Activated T-helper 2 cell treated with anti-CD3 and anti-CD28 coated beads, Interferon-gamma antibody, Interleukin-2, Interleukin-4, amounts not matched to agents 10 μg/mL and 5 μg/mL and 100 μg/mL, durations not matched to agents 14 hours and 24 hours and 36 hours (primary cell): ENCODE measurements around the gene SETBP1. TPM values are rescaled to one million over a fixed set of nuclear protein-coding genes. Genes with fewer than 3 reads are reported as not detected.
A peak's percentile ranks its signal among the peaks of the same experiment; 100 is the strongest.

Source experiments
- DNase-seq: peaks from one replicate; pipeline ENCODE4 v3.0.0; 2021; ENCODE audit warnings: low spot score
- H3K27ac Mint-ChIP-seq: one replicate; pipeline ENCODE4 v1.8.0; 2021; ENCODE audit warnings: mixed read lengths
- H3K27me3 Mint-ChIP-seq: one replicate; pipeline ENCODE4 v1.8.0; 2021; ENCODE audit warnings: low read depth, mixed read lengths
- H3K36me3 Mint-ChIP-seq: one replicate; pipeline ENCODE4 v1.8.0; 2021; ENCODE audit warnings: low read depth, mixed read lengths
- H3K4me1 Mint-ChIP-seq: one replicate; pipeline ENCODE4 v1.8.0; 2021; ENCODE audit warnings: low read depth, mixed read lengths
- H3K4me3 Mint-ChIP-seq: one replicate; pipeline ENCODE4 v1.8.0; 2021; ENCODE audit warnings: low read depth, mild to moderate bottlenecking, moderate library complexity, mixed read lengths
- H3K9me3 Mint-ChIP-seq: one replicate; pipeline ENCODE4 v1.8.0; 2021; ENCODE audit warnings: mixed read lengths
- intact Hi-C: fragments of 100-400 bp; cut with micrococcal nuclease; formaldehyde crosslinking; loops from one replicate; pipeline ENCODE4 v1.15.1; 2023
- total RNA-seq: library from RNA; stranded (reverse); gene quantifications from 2 replicates; pipeline ENCODE4 v1.2.3, GENCODE V29; 2022

The SETBP1 gene
- total RNA-seq, 1 donor from 2014 or later = 27.4 TPM

- Mint-ChIP-seq H3K4me1 (peaks cover 14% of the 10 kb centered on the region), H3K27me3 (peaks cover 3% of the 10 kb centered on the region), H3K36me3 (peaks cover 27% of the 10 kb centered on the region), H3K9me3 (peaks cover 5% of the 10 kb centered on the region), H3K4me3 (no peak overlapping the region), H3K27ac (no peak overlapping the region)
- intact Hi-C loops = no loop called here
- DNase-seq = no peak
Measured at GRCh38 chr18:44764863-44765262, 84.2 kb downstream of the SETBP1 start.

GRCh38 chr18:44765456-44765855, 84.8 kb downstream of the SETBP1 start:
- H3K27ac Mint-ChIP-seq = no peak overlapping the region
- no peak overlapping the region for H3K4me3 Mint-ChIP-seq
- peaks cover 27% of the 10 kb centered on the region for H3K36me3 Mint-ChIP-seq
- DNase-seq = no peak
- peaks cover 5% of the 10 kb centered on the region for H3K9me3 Mint-ChIP-seq
- H3K27me3 Mint-ChIP-seq = peaks cover 3% of the 10 kb centered on the region
- H3K4me1 Mint-ChIP-seq = peaks cover 9% of the 10 kb centered on the region
- intact Hi-C loops = no loop called here

- H3K27ac Mint-ChIP-seq = no peak overlapping the region
- no peak overlapping the region for H3K4me3 Mint-ChIP-seq
Measured at GRCh38 chr18:44766450-44766849, 85.8 kb downstream of the SETBP1 start.

GRCh38 chr18:44767807-44768206, 87.1 kb downstream of the SETBP1 start:
- Mint-ChIP-seq H3K4me3 (no peak overlapping the region), H3K4me1 (peaks cover 16% of the 10 kb centered on the region), H3K36me3 (peaks cover 20% of the 10 kb centered on the region), H3K27me3 (peaks cover 3% of the 10 kb centered on the region), H3K27ac (no peak overlapping the region), H3K9me3 (no peaks in the 10 kb centered on the region)
- DNase-seq = no peak
- intact Hi-C loops = no loop called here

More at GRCh38 chr18:44766450-44766849, 85.8 kb downstream of the SETBP1 start:
- H3K9me3 Mint-ChIP-seq = peaks cover 5% of the 10 kb centered on the region
- peaks cover 28% of the 10 kb centered on the region for H3K36me3 Mint-ChIP-seq
- intact Hi-C loops = no loop called here
- H3K27me3 Mint-ChIP-seq = peaks cover 3% of the 10 kb centered on the region
- DNase-seq = no peak
- peaks cover 14% of the 10 kb centered on the region for H3K4me1 Mint-ChIP-seq

- no peak overlapping the region for H3K27ac Mint-ChIP-seq
- H3K36me3 Mint-ChIP-seq = peaks cover 4% of the 10 kb centered on the region
- no peaks in the 10 kb centered on the region for H3K9me3 Mint-ChIP-seq
Measured at GRCh38 chr18:44770641-44771040, 90.0 kb downstream of the SETBP1 start.

GRCh38 chr18:44771572-44771955, 90.9 kb downstream of the SETBP1 start:
- H3K27me3 Mint-ChIP-seq = peaks cover 3% of the 10 kb centered on the region
- intact Hi-C loops = no loop called here
- peak overlapping the region; percentile 21 for H3K27ac Mint-ChIP-seq
- no peaks in the 10 kb centered on the region for H3K9me3 Mint-ChIP-seq
- peaks cover 29% of the 10 kb centered on the region for H3K4me1 Mint-ChIP-seq
- DNase-seq = no peak
- peaks cover 4% of the 10 kb centered on the region for H3K36me3 Mint-ChIP-seq
- no peak overlapping the region for H3K4me3 Mint-ChIP-seq

More at GRCh38 chr18:44770641-44771040, 90.0 kb downstream of the SETBP1 start:
- Mint-ChIP-seq H3K4me1 (peaks cover 29% of the 10 kb centered on the region), H3K27me3 (peaks cover 3% of the 10 kb centered on the region), H3K4me3 (no peak overlapping the region)
- no peak for DNase-seq
- intact Hi-C loops = no loop called here

GRCh38 chr18:44771956-44772917, 91.5 kb downstream of the SETBP1 start:
- intact Hi-C loops = no loop called here
- Mint-ChIP-seq H3K9me3 (no peaks in the 10 kb centered on the region), H3K27me3 (peaks cover 2% of the 10 kb centered on the region), H3K36me3 (peaks cover 4% of the 10 kb centered on the region), H3K4me3 (no peak overlapping the region), H3K27ac (peak overlapping the region; percentile 59), H3K4me1 (peaks cover 30% of the 10 kb centered on the region)
- no peak for DNase-seq

- peak overlapping the region; percentile 18 for H3K27ac Mint-ChIP-seq
- H3K36me3 Mint-ChIP-seq = peaks cover 4% of the 10 kb centered on the region
- H3K27me3 Mint-ChIP-seq = peaks cover 1% of the 10 kb centered on the region
- no peaks in the 10 kb centered on the region for H3K9me3 Mint-ChIP-seq
- DNase-seq = no peak
- H3K4me1 Mint-ChIP-seq = peaks cover 42% of the 10 kb centered on the region
- H3K4me3 Mint-ChIP-seq = no peak overlapping the region
- intact Hi-C loops = loop anchor here (2.0 kb wide), 1 partner anchor 25 kb away; no protein-coding TSS in a partner anchor
Measured at GRCh38 chr18:44773640-44774155, 93.0 kb downstream of the SETBP1 start.

- H3K4me3 Mint-ChIP-seq = no peak overlapping the region
- H3K27ac Mint-ChIP-seq = no peak overlapping the region
- no peak for DNase-seq
- peaks cover 46% of the 10 kb centered on the region for H3K4me1 Mint-ChIP-seq
- no peaks in the 10 kb centered on the region for H3K9me3 Mint-ChIP-seq
- peaks cover 4% of the 10 kb centered on the region for H3K36me3 Mint-ChIP-seq
- H3K27me3 Mint-ChIP-seq = no peaks in the 10 kb centered on the region
- intact Hi-C loops = loop anchor here (2.0 kb wide), 1 partner anchor 25 kb away; no protein-coding TSS in a partner anchor
Measured at GRCh38 chr18:44774191-44774590, 93.5 kb downstream of the SETBP1 start.

GRCh38 chr18:44777457-44778192, 96.9 kb downstream of the SETBP1 start:
- H3K27me3 Mint-ChIP-seq = peaks cover 8% of the 10 kb centered on the region
- no peak overlapping the region for H3K4me3 Mint-ChIP-seq
- intact Hi-C loops = no loop called here
- no peaks in the 10 kb centered on the region for H3K36me3 Mint-ChIP-seq
- no peak overlapping the region for H3K27ac Mint-ChIP-seq
- no peaks in the 10 kb centered on the region for H3K9me3 Mint-ChIP-seq
- no peak for DNase-seq
- H3K4me1 Mint-ChIP-seq = peaks cover 35% of the 10 kb centered on the region

GRCh38 chr18:44778788-44779187, 98.1 kb downstream of the SETBP1 start:
- H3K9me3 Mint-ChIP-seq = no peaks in the 10 kb centered on the region
- DNase-seq = no peak
- no peak overlapping the region for H3K4me3 Mint-ChIP-seq
- peaks cover 27% of the 10 kb centered on the region for H3K4me1 Mint-ChIP-seq
- intact Hi-C loops = no loop called here
- no peak overlapping the region for H3K27ac Mint-ChIP-seq
- peaks cover 8% of the 10 kb centered on the region for H3K27me3 Mint-ChIP-seq
- H3K36me3 Mint-ChIP-seq = peaks cover 4% of the 10 kb centered on the region

- Mint-ChIP-seq H3K36me3 (peaks cover 4% of the 10 kb centered on the region), H3K27me3 (peaks cover 8% of the 10 kb centered on the region), H3K4me3 (no peak overlapping the region), H3K27ac (no peak overlapping the region), H3K9me3 (no peaks in the 10 kb centered on the region), H3K4me1 (peaks cover 21% of the 10 kb centered on the region)
- intact Hi-C loops = no loop called here
- DNase-seq = no peak
Measured at GRCh38 chr18:44779753-44780292, 99.1 kb downstream of the SETBP1 start.
